Measurements from ENCODE around the gene SNTB2. TPM values are rescaled to one million over a fixed set of nuclear protein-coding genes. Genes with fewer than 3 reads are reported as not detected.
A peak's percentile ranks its signal among the peaks of the same experiment; 100 is the strongest.

SNTB2 gene
- total and polyA plus RNA-seq, 2 of the 13 experiments (the other 11 are each of a cell fraction or from before 2014, with no cell fraction given) = 11.5 to 19.2 TPM

GRCh38 chr16:69310653-69311532, 123.9 kb downstream of the SNTB2 start, which contains the start of gene VPS4A (continued):
- TF ChIP-seq, protein P1, sequence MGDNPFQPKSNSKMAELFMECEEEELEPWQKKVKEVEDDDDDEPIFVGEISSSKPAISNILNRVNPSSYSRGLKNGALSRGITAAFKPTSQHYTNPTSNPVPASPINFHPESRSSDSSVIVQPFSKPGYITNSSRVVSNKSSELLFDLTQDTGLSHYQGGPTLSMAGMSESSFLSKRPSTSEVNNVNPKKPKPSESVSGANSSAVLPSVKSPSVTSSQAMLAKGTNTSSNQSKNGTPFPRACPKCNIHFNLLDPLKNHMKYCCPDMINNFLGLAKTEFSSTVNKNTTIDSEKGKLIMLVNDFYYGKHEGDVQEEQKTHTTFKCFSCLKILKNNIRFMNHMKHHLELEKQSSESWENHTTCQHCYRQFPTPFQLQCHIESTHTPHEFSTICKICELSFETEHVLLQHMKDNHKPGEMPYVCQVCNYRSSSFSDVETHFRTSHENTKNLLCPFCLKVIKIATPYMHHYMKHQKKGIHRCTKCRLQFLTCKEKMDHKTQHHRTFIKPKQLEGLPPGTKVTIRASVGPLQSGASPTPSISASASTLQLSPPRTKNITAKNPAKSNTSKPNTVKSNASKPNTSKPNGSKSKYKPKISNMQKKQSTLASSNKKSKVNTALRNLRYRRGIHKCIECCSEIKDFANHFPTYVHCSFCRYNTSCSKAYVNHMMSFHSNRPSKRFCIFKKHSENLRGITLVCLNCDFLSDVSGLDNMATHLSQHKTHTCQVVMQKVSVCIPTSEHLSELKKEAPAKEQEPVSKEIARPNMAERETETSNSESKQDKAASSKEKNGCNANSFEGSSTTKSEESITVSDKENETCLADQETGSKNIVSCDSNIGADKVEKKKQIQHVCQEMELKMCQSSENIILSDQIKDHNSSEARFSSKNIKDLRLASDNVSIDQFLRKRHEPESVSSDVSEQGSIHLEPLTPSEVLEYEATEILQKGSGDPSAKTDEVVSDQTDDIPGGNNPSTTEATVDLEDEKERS (CRISPR knock-in tag; IDR thresholded peaks at IDR 0.05) = peak; percentile 44; the same call in 1 of the 2 replicates
- TF ChIP-seq SNAPC5 (CRISPR knock-in tag; IDR thresholded peaks at IDR 0.05; ENCODE audit: borderline replicate concordance) (0 out of 2 replicates have a peak, but pooled peaks have one; percentile 58), ZNF850 (CRISPR knock-in tag; conservative IDR thresholded peaks at IDR 0.05) (0 out of 2 replicates have a peak, but pooled peaks have one; percentile 55), ZNF230 (CRISPR knock-in tag; IDR thresholded peaks at IDR 0.05) (no peak), TMF1 (CRISPR knock-in tag; IDR thresholded peaks at IDR 0.05; ENCODE audit: low read depth) (peak; percentile 81; the same call in 1 of the 2 replicates), MAZ (IDR thresholded peaks at IDR 0.05; ENCODE audit: borderline replicate concordance, low read depth, low read length) (peak; percentile 59; the same call in 1 of the 2 replicates), MAZ (CRISPR knock-in tag; IDR thresholded peaks at IDR 0.05; ENCODE audit: low read depth) (peak; percentile 99), FOXA1 (IDR thresholded peaks at IDR 0.05) (no peak), FOXA1 (CRISPR knock-in tag; IDR thresholded peaks at IDR 0.05) (peak; percentile 40), ERF (CRISPR knock-in tag; IDR thresholded peaks at IDR 0.05) (peak; percentile 62; the same call in 1 of the 2 replicates), ZNF326 (CRISPR knock-in tag; IDR thresholded peaks at IDR 0.05; ENCODE audit: borderline replicate concordance) (no peak), ZNF232 (CRISPR knock-in tag; IDR thresholded peaks at IDR 0.05; ENCODE audit: borderline replicate concordance) (0 out of 2 replicates have a peak, but pooled peaks have one; percentile 22), GABPB1 (CRISPR knock-in tag; IDR thresholded peaks at IDR 0.05) (peak; percentile 85), TEAD3 (CRISPR knock-in tag; optimal IDR thresholded peaks at IDR 0.05; ENCODE audit: borderline replicate concordance) (peak; percentile 42), TAF1 (CRISPR knock-in tag; IDR thresholded peaks at IDR 0.05) (peak; percentile 35), CHD2 (IDR thresholded peaks at IDR 0.05; ENCODE audit: low read depth, low read length) (peak; percentile 34; the same call in 1 of the 2 replicates)
- TF ChIP-seq, protein P2, sequence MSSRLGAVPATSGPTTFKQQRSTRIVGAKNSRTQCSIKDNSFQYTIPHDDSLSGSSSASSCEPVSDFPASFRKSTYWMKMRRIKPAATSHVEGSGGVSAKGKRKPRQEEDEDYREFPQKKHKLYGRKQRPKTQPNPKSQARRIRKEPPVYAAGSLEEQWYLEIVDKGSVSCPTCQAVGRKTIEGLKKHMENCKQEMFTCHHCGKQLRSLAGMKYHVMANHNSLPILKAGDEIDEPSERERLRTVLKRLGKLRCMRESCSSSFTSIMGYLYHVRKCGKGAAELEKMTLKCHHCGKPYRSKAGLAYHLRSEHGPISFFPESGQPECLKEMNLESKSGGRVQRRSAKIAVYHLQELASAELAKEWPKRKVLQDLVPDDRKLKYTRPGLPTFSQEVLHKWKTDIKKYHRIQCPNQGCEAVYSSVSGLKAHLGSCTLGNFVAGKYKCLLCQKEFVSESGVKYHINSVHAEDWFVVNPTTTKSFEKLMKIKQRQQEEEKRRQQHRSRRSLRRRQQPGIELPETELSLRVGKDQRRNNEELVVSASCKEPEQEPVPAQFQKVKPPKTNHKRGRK (CRISPR knock-in tag; IDR thresholded peaks at IDR 0.05) = no peak
- TF ChIP-seq, protein P3, sequence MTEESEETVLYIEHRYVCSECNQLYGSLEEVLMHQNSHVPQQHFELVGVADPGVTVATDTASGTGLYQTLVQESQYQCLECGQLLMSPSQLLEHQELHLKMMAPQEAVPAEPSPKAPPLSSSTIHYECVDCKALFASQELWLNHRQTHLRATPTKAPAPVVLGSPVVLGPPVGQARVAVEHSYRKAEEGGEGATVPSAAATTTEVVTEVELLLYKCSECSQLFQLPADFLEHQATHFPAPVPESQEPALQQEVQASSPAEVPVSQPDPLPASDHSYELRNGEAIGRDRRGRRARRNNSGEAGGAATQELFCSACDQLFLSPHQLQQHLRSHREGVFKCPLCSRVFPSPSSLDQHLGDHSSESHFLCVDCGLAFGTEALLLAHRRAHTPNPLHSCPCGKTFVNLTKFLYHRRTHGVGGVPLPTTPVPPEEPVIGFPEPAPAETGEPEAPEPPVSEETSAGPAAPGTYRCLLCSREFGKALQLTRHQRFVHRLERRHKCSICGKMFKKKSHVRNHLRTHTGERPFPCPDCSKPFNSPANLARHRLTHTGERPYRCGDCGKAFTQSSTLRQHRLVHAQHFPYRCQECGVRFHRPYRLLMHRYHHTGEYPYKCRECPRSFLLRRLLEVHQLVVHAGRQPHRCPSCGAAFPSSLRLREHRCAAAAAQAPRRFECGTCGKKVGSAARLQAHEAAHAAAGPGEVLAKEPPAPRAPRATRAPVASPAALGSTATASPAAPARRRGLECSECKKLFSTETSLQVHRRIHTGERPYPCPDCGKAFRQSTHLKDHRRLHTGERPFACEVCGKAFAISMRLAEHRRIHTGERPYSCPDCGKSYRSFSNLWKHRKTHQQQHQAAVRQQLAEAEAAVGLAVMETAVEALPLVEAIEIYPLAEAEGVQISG (CRISPR knock-in tag; IDR thresholded peaks at IDR 0.05) = peak; percentile 98
